CD4-positive, CD25-positive, alpha-beta regulatory T cell (primary cell): ENCODE measurements around the gene CDCP1. TPM values are rescaled to one million over a fixed set of nuclear protein-coding genes. Genes with fewer than 3 reads are reported as not detected.

Experiments
- ATAC-seq, 2 donors: fragments of 150-1000 bp; cut with Tn5 transposase; one replicate each; pipeline ENCODE4 v1.10.0; 2021; ENCODE audit warnings: low read depth in 2 of 2, moderate number of reproducible peaks in 2 of 2, moderate library complexity in 1 of 2
- DNase-seq, 3 donors: peaks; one replicate each; pipeline versions ENCODE4 v3.0.0 to v3.0.0-alpha.2; 2012 to 2022; ENCODE audit warnings: mixed read lengths in 1 of 3
- H3K27ac ChIP-seq: one replicate; pipeline ENCODE4 v1.7.0; 2013; ENCODE audit warnings: mild to moderate bottlenecking, low read length; ENCODE audit not compliant: insufficient read depth, poor library complexity, severe bottlenecking
- H3K27me3 ChIP-seq: one replicate; pipeline ENCODE4 v1.7.0; 2013; ENCODE audit warnings: low read length; ENCODE audit not compliant: control insufficient read depth, insufficient read depth
- H3K36me3 ChIP-seq: one replicate; pipeline ENCODE4 v1.7.0; 2013; ENCODE audit warnings: mild to moderate bottlenecking, low read length, moderate library complexity; ENCODE audit not compliant: control insufficient read depth, insufficient read depth
- H3K4me1 ChIP-seq: 2 replicates; pipeline ENCODE4 v1.7.0; 2013; ENCODE audit warnings: mild to moderate bottlenecking, low read length; ENCODE audit not compliant: insufficient read depth, control insufficient read depth, poor library complexity, severe bottlenecking
- H3K4me3 ChIP-seq: one replicate; pipeline ENCODE4 v1.7.0; 2013; ENCODE audit warnings: low read depth, mild to moderate bottlenecking, low read length, moderate library complexity
- H3K9me3 ChIP-seq, 2 experiments: 1 replicate in 1 of 2; 2 replicates in 1 of 2; pipeline ENCODE4 v1.7.0; 2013; ENCODE audit warnings: low read length in 2 of 2, mild to moderate bottlenecking in 1 of 2, moderate library complexity in 1 of 2; ENCODE audit not compliant: control insufficient read depth in 2 of 2
- H3K27ac Mint-ChIP-seq, 3 donors: one replicate each; pipeline ENCODE4 v1.8.0; 2020 to 2022; ENCODE audit warnings: mild to moderate bottlenecking in 3 of 3, mixed read lengths in 3 of 3, moderate library complexity in 2 of 3
- H3K27me3 Mint-ChIP-seq: one replicate; pipeline ENCODE4 v1.8.0; 2022; ENCODE audit warnings: mild to moderate bottlenecking, mixed read lengths
- H3K36me3 Mint-ChIP-seq: one replicate; pipeline ENCODE4 v1.8.0; 2020; ENCODE audit warnings: mixed read lengths
- H3K4me1 Mint-ChIP-seq, 4 donors: one replicate each; pipeline ENCODE4 v1.8.0; 2020 to 2022; ENCODE audit warnings: mixed read lengths in 4 of 4, mild to moderate bottlenecking in 1 of 4
- H3K4me3 Mint-ChIP-seq, 4 donors: one replicate each; pipeline ENCODE4 v1.8.0; 2020 to 2022; ENCODE audit warnings: mild to moderate bottlenecking in 4 of 4, mixed read lengths in 4 of 4, moderate library complexity in 3 of 4
- H3K9me3 Mint-ChIP-seq, 7 donors: one replicate each; pipeline ENCODE4 v1.8.0; 2020 to 2022; ENCODE audit warnings: mixed read lengths in 7 of 7, mild to moderate bottlenecking in 3 of 7, moderate library complexity in 2 of 7
- polyA plus RNA-seq, 4 donors: library from polyadenylated mRNA; unstranded; fragments of 300-500 nt; fragmentation: Illumina TruSeq; gene quantifications; one replicate each; pipeline ENCODE4 v1.2.3, GENCODE V29; 2021
- total RNA-seq: library from RNA; stranded (reverse); gene quantifications from one replicate; pipeline ENCODE4 v1.2.3, GENCODE V29; 2022

Gene CDCP1
- total and polyA plus RNA-seq, 5 donors from 2014 or later, result 0.47 to 2.5 (median 0.93) TPM

GRCh38 chr3:45169125-45169904 is 23.1 kb upstream of the CDCP1 start:
- H3K27me3 ChIP-seq, result no peaks in the 10 kb centered on the region
- H3K36me3 ChIP-seq, result no peaks in the 10 kb centered on the region
- no peak overlapping the region for H3K4me3 ChIP-seq
- Mint-ChIP-seq H3K27ac (peak overlapping the region in 2 of 3 donors; percentile 16 to 80), H3K4me3 (peak overlapping the region in 1 of 4 donors; percentile 2), H3K27me3 (no peaks in the 10 kb centered on the region), H3K4me1 (peaks cover 7 to 38% (median 22%) of the 10 kb centered on the region in 4 donors), H3K9me3 (peaks cover 0 to 2% (median 0%) of the 10 kb centered on the region in 7 donors), H3K36me3 (no peaks in the 10 kb centered on the region)
- no peak for ATAC-seq
- H3K4me1 ChIP-seq, result peaks cover 17% of the 10 kb centered on the region
- no peaks in the 10 kb centered on the region for H3K9me3 ChIP-seq
- no peak for DNase-seq
- no peak overlapping the region for H3K27ac ChIP-seq

- Histone ChIP-seq H3K36me3 (no peaks in the 10 kb centered on the region), H3K27ac (no peak overlapping the region), H3K4me3 (no peak overlapping the region), H3K4me1 (peaks cover 17% of the 10 kb centered on the region), H3K9me3 (no peaks in the 10 kb centered on the region), H3K27me3 (no peaks in the 10 kb centered on the region)
- H3K27ac Mint-ChIP-seq, result peak overlapping the region in 1 of 3 donors; percentile 85
- DNase-seq (no peak), ATAC-seq (no peak)
- H3K27me3 Mint-ChIP-seq, result no peaks in the 10 kb centered on the region
- no peaks in the 10 kb centered on the region for H3K36me3 Mint-ChIP-seq
- H3K4me1 Mint-ChIP-seq, result peaks cover 7 to 42% (median 22%) of the 10 kb centered on the region in 4 donors
- no peak overlapping the region for H3K4me3 Mint-ChIP-seq
- H3K9me3 Mint-ChIP-seq, result peaks cover 0 to 2% (median 0%) of the 10 kb centered on the region in 7 donors
Measured at GRCh38 chr3:45168451-45168850, 22.3 kb upstream of the CDCP1 start.

DNA sequence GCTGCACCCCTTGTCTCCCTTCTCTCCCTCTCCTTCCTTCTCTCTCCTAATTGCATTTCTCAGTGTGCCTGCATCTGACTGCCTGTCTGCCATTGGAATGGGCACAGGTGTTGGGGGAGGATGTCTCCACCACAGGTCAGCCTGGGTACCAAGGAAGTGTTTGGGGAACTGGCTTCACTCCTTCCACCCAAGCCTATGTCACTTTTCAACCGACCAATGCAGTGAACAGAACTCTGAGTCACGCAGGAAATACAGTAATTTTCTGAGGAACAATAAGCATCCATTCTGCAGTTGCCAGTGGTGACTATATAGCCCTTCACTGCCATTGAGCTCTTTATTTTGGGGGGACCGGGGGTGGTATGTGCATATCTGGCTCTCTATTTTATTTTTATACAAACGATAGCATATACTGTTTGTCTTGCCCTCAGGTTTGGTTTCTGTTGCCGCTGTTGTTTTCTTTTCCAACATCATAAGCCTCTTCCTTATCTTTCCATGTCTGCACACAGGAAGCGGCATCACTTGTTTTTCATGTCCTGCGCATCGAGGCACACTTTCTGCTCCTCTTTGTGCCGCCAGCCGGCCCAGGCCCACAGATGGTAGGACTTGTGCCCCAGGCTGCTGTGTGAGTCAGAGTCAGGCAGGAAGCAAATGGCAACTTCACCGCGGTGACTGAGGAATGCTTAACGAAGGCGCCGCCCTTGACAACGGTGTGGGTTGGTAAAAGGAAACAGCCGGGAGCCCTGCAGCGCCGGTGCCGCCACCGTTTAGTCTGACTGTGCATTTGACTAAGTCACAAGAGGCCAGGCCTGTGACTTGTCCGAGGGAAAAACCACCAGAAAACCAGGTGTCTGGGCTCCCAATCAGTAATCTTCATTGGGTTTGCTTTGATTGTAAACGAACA is 21.1 kb upstream of the CDCP1 start:
- peaks cover 17% of the 10 kb centered on the region for H3K4me1 ChIP-seq
- Mint-ChIP-seq H3K36me3 (no peaks in the 10 kb centered on the region), H3K27me3 (no peaks in the 10 kb centered on the region), H3K27ac (peak overlapping the region; percentile 85 to 99 (median 92)), H3K4me1 (peaks cover 7 to 42% (median 22%) of the 10 kb centered on the region in 4 donors), H3K9me3 (peaks cover 0 to 2% (median 0%) of the 10 kb centered on the region in 7 donors), H3K4me3 (peak overlapping the region; percentile 3 to 93 (median 82))
- H3K9me3 ChIP-seq, result no peaks in the 10 kb centered on the region
- H3K27ac ChIP-seq, result peak overlapping the region; percentile 57
- H3K36me3 ChIP-seq, result no peaks in the 10 kb centered on the region
- H3K27me3 ChIP-seq, result no peaks in the 10 kb centered on the region
- DNase-seq (peak; percentile 39 to 94 (median 69)), ATAC-seq (peak; percentile 97 to 98)
- H3K4me3 ChIP-seq, result peak overlapping the region; percentile 41

- no peaks in the 10 kb centered on the region for H3K36me3 Mint-ChIP-seq
- H3K4me1 Mint-ChIP-seq, result peaks cover 7 to 42% (median 22%) of the 10 kb centered on the region in 4 donors
- H3K27ac ChIP-seq, result peak overlapping the region; percentile 57
- H3K9me3 Mint-ChIP-seq, result peaks cover 0 to 2% (median 0%) of the 10 kb centered on the region in 7 donors
- H3K36me3 ChIP-seq, result no peaks in the 10 kb centered on the region
- H3K4me1 ChIP-seq, result peaks cover 17% of the 10 kb centered on the region
- H3K27me3 Mint-ChIP-seq, result no peaks in the 10 kb centered on the region
- H3K9me3 ChIP-seq, result no peaks in the 10 kb centered on the region
- DNase-seq (no peak), ATAC-seq (no peak)
- H3K4me3 Mint-ChIP-seq, result no peak overlapping the region
- H3K27ac Mint-ChIP-seq, result peak overlapping the region; percentile 21 to 92 (median 85)
- H3K4me3 ChIP-seq, result no peak overlapping the region
- H3K27me3 ChIP-seq, result no peaks in the 10 kb centered on the region
Measured at GRCh38 chr3:45166321-45166879, 20.2 kb upstream of the CDCP1 start.

- peaks cover 17% of the 10 kb centered on the region for H3K4me1 ChIP-seq
- H3K9me3 Mint-ChIP-seq, result peaks cover 0 to 2% (median 0%) of the 10 kb centered on the region in 7 donors
- no peak overlapping the region for H3K27ac ChIP-seq
- no peaks in the 10 kb centered on the region for H3K27me3 ChIP-seq
- ATAC-seq (no peak), DNase-seq (no peak)
- no peak overlapping the region for H3K4me3 ChIP-seq
- peak overlapping the region in 1 of 4 donors; percentile 29 for H3K4me3 Mint-ChIP-seq
- peaks cover 6% of the 10 kb centered on the region for H3K27me3 Mint-ChIP-seq
- no peaks in the 10 kb centered on the region for H3K36me3 ChIP-seq
- H3K36me3 Mint-ChIP-seq, result no peaks in the 10 kb centered on the region
- peaks cover 7 to 42% (median 22%) of the 10 kb centered on the region in 4 donors for H3K4me1 Mint-ChIP-seq
- peak overlapping the region in 2 of 3 donors; percentile 85 to 92 for H3K27ac Mint-ChIP-seq
- H3K9me3 ChIP-seq, result no peaks in the 10 kb centered on the region
Measured at GRCh38 chr3:45165497-45166283, 19.5 kb upstream of the CDCP1 start.

- Mint-ChIP-seq H3K4me1 (peaks cover 0 to 33% (median 18%) of the 10 kb centered on the region in 4 donors), H3K9me3 (peaks cover 0 to 2% (median 0%) of the 10 kb centered on the region in 7 donors), H3K36me3 (no peaks in the 10 kb centered on the region), H3K4me3 (no peak overlapping the region), H3K27ac (peak overlapping the region in 1 of 3 donors; percentile 78), H3K27me3 (peaks cover 7% of the 10 kb centered on the region)
- Histone ChIP-seq H3K36me3 (no peaks in the 10 kb centered on the region), H3K4me1 (peaks cover 17% of the 10 kb centered on the region), H3K27ac (no peak overlapping the region), H3K27me3 (no peaks in the 10 kb centered on the region), H3K4me3 (no peak overlapping the region), H3K9me3 (no peaks in the 10 kb centered on the region)
- no peak for DNase-seq
- ATAC-seq, result no peak
Measured at GRCh38 chr3:45164056-45164455, 17.9 kb upstream of the CDCP1 start.

GRCh38 chr3:45163481-45163880 is 17.3 kb upstream of the CDCP1 start:
- peaks cover 0 to 30% (median 18%) of the 10 kb centered on the region in 4 donors for H3K4me1 Mint-ChIP-seq
- H3K27ac Mint-ChIP-seq, result peak overlapping the region in 1 of 3 donors; percentile 78

More at GRCh38 chr3:45163481-45163880, 17.3 kb upstream of the CDCP1 start:
- Histone ChIP-seq H3K36me3 (no peaks in the 10 kb centered on the region), H3K27ac (no peak overlapping the region), H3K9me3 (no peaks in the 10 kb centered on the region), H3K27me3 (peaks cover 2% of the 10 kb centered on the region), H3K4me1 (peaks cover 17% of the 10 kb centered on the region), H3K4me3 (no peak overlapping the region)
- DNase-seq, result no peak
- Mint-ChIP-seq H3K9me3 (peaks cover 0 to 2% (median 0%) of the 10 kb centered on the region in 7 donors), H3K4me3 (no peak overlapping the region), H3K36me3 (no peaks in the 10 kb centered on the region), H3K27me3 (peaks cover 7% of the 10 kb centered on the region)
- no peak for ATAC-seq
